ENCODE data around the gene PDCD7.

GRCh38 chr15:65094294-65094995 lies 39.2 kb downstream of the PDCD7 start:
- TF ChIP-seq GABPA (IDR thresholded peaks at IDR 0.05; ENCODE audit: low read depth): no peak
- TF ChIP-seq TAF1 (IDR thresholded peaks at IDR 0.05; ENCODE audit: borderline replicate concordance, low read depth, low read length): no peak
- TF ChIP-seq, protein P1, sequence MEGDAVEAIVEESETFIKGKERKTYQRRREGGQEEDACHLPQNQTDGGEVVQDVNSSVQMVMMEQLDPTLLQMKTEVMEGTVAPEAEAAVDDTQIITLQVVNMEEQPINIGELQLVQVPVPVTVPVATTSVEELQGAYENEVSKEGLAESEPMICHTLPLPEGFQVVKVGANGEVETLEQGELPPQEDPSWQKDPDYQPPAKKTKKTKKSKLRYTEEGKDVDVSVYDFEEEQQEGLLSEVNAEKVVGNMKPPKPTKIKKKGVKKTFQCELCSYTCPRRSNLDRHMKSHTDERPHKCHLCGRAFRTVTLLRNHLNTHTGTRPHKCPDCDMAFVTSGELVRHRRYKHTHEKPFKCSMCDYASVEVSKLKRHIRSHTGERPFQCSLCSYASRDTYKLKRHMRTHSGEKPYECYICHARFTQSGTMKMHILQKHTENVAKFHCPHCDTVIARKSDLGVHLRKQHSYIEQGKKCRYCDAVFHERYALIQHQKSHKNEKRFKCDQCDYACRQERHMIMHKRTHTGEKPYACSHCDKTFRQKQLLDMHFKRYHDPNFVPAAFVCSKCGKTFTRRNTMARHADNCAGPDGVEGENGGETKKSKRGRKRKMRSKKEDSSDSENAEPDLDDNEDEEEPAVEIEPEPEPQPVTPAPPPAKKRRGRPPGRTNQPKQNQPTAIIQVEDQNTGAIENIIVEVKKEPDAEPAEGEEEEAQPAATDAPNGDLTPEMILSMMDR (IDR thresholded peaks at IDR 0.05): no peak
- TF ChIP-seq RCOR1 (IDR thresholded peaks at IDR 0.05; ENCODE audit: low read length): no peak
- TF ChIP-seq FOXJ3 (CRISPR knock-in tag; IDR thresholded peaks at IDR 0.05): no peak
- no peak for TF ChIP-seq YY1 (IDR thresholded peaks at IDR 0.05; ENCODE audit: low read depth)
- TF ChIP-seq MXI1 (IDR thresholded peaks at IDR 0.05; ENCODE audit: low read depth, low read length): no peak
- TF ChIP-seq PBX3 (IDR thresholded peaks at IDR 0.05): no peak
- no peak for TF ChIP-seq EP300 (IDR thresholded peaks at IDR 0.05; ENCODE audit: borderline replicate concordance in 1 of 2, low read depth in 1 of 2, low read length in 1 of 2)
- no peak for TF ChIP-seq JUND (IDR thresholded peaks at IDR 0.05)
- no peak for TF ChIP-seq RXRA (IDR thresholded peaks at IDR 0.05; ENCODE audit: borderline replicate concordance, low read depth)
- no peak for TF ChIP-seq MAX (IDR thresholded peaks at IDR 0.05; ENCODE audit: low read depth)
- TF ChIP-seq, protein P2, sequence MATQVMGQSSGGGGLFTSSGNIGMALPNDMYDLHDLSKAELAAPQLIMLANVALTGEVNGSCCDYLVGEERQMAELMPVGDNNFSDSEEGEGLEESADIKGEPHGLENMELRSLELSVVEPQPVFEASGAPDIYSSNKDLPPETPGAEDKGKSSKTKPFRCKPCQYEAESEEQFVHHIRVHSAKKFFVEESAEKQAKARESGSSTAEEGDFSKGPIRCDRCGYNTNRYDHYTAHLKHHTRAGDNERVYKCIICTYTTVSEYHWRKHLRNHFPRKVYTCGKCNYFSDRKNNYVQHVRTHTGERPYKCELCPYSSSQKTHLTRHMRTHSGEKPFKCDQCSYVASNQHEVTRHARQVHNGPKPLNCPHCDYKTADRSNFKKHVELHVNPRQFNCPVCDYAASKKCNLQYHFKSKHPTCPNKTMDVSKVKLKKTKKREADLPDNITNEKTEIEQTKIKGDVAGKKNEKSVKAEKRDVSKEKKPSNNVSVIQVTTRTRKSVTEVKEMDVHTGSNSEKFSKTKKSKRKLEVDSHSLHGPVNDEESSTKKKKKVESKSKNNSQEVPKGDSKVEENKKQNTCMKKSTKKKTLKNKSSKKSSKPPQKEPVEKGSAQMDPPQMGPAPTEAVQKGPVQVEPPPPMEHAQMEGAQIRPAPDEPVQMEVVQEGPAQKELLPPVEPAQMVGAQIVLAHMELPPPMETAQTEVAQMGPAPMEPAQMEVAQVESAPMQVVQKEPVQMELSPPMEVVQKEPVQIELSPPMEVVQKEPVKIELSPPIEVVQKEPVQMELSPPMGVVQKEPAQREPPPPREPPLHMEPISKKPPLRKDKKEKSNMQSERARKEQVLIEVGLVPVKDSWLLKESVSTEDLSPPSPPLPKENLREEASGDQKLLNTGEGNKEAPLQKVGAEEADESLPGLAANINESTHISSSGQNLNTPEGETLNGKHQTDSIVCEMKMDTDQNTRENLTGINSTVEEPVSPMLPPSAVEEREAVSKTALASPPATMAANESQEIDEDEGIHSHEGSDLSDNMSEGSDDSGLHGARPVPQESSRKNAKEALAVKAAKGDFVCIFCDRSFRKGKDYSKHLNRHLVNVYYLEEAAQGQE (IDR thresholded peaks at IDR 0.05; ENCODE audit: low read depth, low read length): no peak
